OCI-LY7 (cell line): ENCODE measurements around the gene ZNF213. TPM values are rescaled to one million over a fixed set of nuclear protein-coding genes. Genes with fewer than 3 reads are reported as not detected.

Source experiments
- BruUV-seq: library from RNA; stranded (reverse); fragments of 400-500 nt; replicated peaks from 2 replicates; lab custom pipeline; 2021; lab: Mats Ljungman, UMichigan
- CTCF ChIA-PET: fragments of 300-600 bp; sonication (Branson Sonifier 250); formaldehyde crosslinking; loops from one replicate; lab custom pipeline; 2022; ENCODE audit warnings: antibody characterized with exemption; ENCODE audit not compliant: unreplicated experiment; lab: Charles Lee
- POLR2A ChIA-PET: fragments of 300-600 bp; sonication (Branson Sonifier 250); formaldehyde crosslinking; loops from one replicate; lab custom pipeline; 2022; ENCODE audit warnings: antibody characterized with exemption; lab: Charles Lee
- DNase-seq: peaks from one replicate; pipeline ENCODE4 v3.0.0-alpha.2; 2015; ENCODE audit warnings: low spot score
- H2AFZ ChIP-seq: fragments of 200-600 bp; sonication (generic), shearing (Covaris generic); 2 replicates; pipeline ENCODE4 v1.6.1; 2014; ENCODE audit warnings: mild to moderate bottlenecking, antibody characterized with exemption, low read length, moderate library complexity
- H3K27ac ChIP-seq: fragments of 200-600 bp; sonication (generic); 2 replicates; pipeline ENCODE4 v1.5.1; 2014; ENCODE audit warnings: mixed run types, low read depth, mild to moderate bottlenecking, moderate library complexity, low read length, inconsistent platforms; ENCODE audit not compliant: poor library complexity, severe bottlenecking
- H3K36me3 ChIP-seq: fragments of 200-600 bp; sonication (generic); 2 replicates; pipeline ENCODE4 v1.6.1; 2014; ENCODE audit warnings: mild to moderate bottlenecking, antibody characterized with exemption, low read length, moderate library complexity, mixed read lengths; ENCODE audit not compliant: insufficient read depth
- H3K4me1 ChIP-seq: fragments of 200-600 bp; sonication (generic); 2 replicates; pipeline ENCODE4 v1.5.1; 2014; ENCODE audit warnings: mild to moderate bottlenecking, low read length; ENCODE audit not compliant: insufficient read depth, poor library complexity, severe bottlenecking
- H3K4me2 ChIP-seq: fragments of 200-600 bp; sonication (generic); 2 replicates; pipeline ENCODE4 v1.6.1; 2014; ENCODE audit warnings: mild to moderate bottlenecking, low read length
- H3K4me3 ChIP-seq: fragments of 200-600 bp; sonication (generic); 2 replicates; pipeline ENCODE4 v1.5.1; 2014; ENCODE audit warnings: mild to moderate bottlenecking, low read depth, low read length; ENCODE audit not compliant: poor library complexity, severe bottlenecking
- H3K79me2 ChIP-seq: fragments of 200-600 bp; sonication (generic); 2 replicates; pipeline ENCODE4 v1.6.1; 2016; ENCODE audit warnings: low read depth, mild to moderate bottlenecking, low read length, moderate library complexity, mixed read lengths; ENCODE audit not compliant: insufficient read depth
- H3K9me2 ChIP-seq: fragments of 200-600 bp; sonication (generic); 2 replicates; pipeline ENCODE4 v1.6.1; 2016; ENCODE audit warnings: mild to moderate bottlenecking, low read length, mixed read lengths; ENCODE audit not compliant: insufficient read depth
- H3K9me3 ChIP-seq: fragments of 200-600 bp; sonication (generic); 2 replicates; pipeline ENCODE4 v1.6.1; 2014; ENCODE audit warnings: mild to moderate bottlenecking, mixed run types, low read length, mixed read lengths
- H4K20me1 ChIP-seq: fragments of 200-600 bp; sonication (generic); 2 replicates; pipeline ENCODE4 v1.6.1; 2014; ENCODE audit warnings: mild to moderate bottlenecking, antibody characterized with exemption, low read length, moderate library complexity, mixed read lengths; ENCODE audit not compliant: insufficient read depth
- CTCF ChIP-seq: fragments of 200-600 bp; sonication (generic); conservative IDR thresholded peaks from 2 replicates; pipeline ENCODE4 v1.5.1; 2014; ENCODE audit warnings: mild to moderate bottlenecking, antibody characterized with exemption, low read length, moderate library complexity, mixed read lengths
- EZH2phosphoT487 ChIP-seq: fragments of 200-600 bp; sonication (generic); IDR thresholded peaks from 2 replicates; pipeline ENCODE4 v1.6.1; 2018; ENCODE audit warnings: low read depth, borderline replicate concordance, mild to moderate bottlenecking, mixed run types, antibody characterized with exemption, low read length, moderate library complexity, mixed read lengths
- intact Hi-C: fragments of 100-400 bp; cut with micrococcal nuclease; formaldehyde crosslinking; loops from one replicate; pipeline ENCODE4 v1.10.0; 2022; ENCODE audit not compliant: unreplicated experiment
- total RNA-seq, 2 experiments: library from RNA; depleted of rRNA in 1 of 2; stranded (reverse); fragments of >200 nt in 1 of 2; shearing (Covaris generic) in 1 of 2; gene quantifications; 2 replicates each; pipeline ENCODE4 v1.2.3, GENCODE V29; 2014 to 2022

ZNF213 gene
- total RNA-seq, 2 experiments from 2014 or later = 3.4 to 9.1 TPM

DNA sequence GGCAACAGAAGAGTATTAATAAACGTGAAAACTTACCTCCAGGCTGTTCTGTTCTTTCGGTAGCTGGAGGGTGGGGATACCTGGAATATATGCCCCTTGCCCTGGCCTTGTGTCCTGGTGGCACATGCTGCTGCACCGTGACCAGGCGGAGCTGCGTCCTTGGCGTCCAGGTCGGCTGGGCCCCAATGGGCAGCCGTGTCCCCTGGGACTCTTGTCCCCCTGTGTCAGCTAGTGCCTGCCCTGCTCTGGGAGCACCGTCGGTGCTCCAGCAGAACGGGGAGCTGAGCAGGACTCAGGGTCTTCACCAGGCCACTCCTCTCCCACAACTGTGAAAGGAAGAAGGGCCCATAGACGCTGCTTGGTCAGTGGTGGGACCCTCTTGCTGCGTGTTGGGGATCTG is 7.9 kb downstream of the ZNF213 start:
- no peak overlapping the region for H3K4me3 ChIP-seq
- no peak overlapping the region for H3K4me2 ChIP-seq
- ChIA-PET POLR2A (no interaction called here), CTCF (no interaction called here)
- intact Hi-C loops = no loop called here
- BruUV-seq = no TSS peak
- H3K9me3 ChIP-seq = no peaks in the 10 kb centered on the region
- H3K36me3 ChIP-seq = peaks cover 6% of the 10 kb centered on the region; the same call in 1 of the 2 replicates
- no peak for TF ChIP-seq CTCF
- no peak for TF ChIP-seq EZH2phosphoT487
- no peak overlapping the region for H2AFZ ChIP-seq
- no peaks in the 10 kb centered on the region for H3K9me2 ChIP-seq
- no peaks in the 10 kb centered on the region for H4K20me1 ChIP-seq
- H3K27ac ChIP-seq = no peak overlapping the region
- H3K4me1 ChIP-seq = no peaks in the 10 kb centered on the region
- H3K79me2 ChIP-seq = no peaks in the 10 kb centered on the region
- DNase-seq = no peak

- intact Hi-C loops = no loop called here
- Histone ChIP-seq H3K4me2 (no peak overlapping the region), H3K4me3 (no peak overlapping the region), H2AFZ (no peak overlapping the region), H3K4me1 (no peaks in the 10 kb centered on the region), H3K36me3 (peaks cover 6% of the 10 kb centered on the region; the same call in 1 of the 2 replicates), H3K9me2 (no peaks in the 10 kb centered on the region), H3K27ac (no peak overlapping the region), H3K79me2 (no peaks in the 10 kb centered on the region), H3K9me3 (no peaks in the 10 kb centered on the region), H4K20me1 (no peaks in the 10 kb centered on the region)
- ChIA-PET CTCF (no interaction called here), POLR2A (no interaction called here)
- BruUV-seq = no TSS peak
- no peak for TF ChIP-seq EZH2phosphoT487
- TF ChIP-seq CTCF = no peak
- no peak for DNase-seq
Measured at GRCh38 chr16:3143189-3143588, 8.4 kb downstream of the ZNF213 start.

DNA sequence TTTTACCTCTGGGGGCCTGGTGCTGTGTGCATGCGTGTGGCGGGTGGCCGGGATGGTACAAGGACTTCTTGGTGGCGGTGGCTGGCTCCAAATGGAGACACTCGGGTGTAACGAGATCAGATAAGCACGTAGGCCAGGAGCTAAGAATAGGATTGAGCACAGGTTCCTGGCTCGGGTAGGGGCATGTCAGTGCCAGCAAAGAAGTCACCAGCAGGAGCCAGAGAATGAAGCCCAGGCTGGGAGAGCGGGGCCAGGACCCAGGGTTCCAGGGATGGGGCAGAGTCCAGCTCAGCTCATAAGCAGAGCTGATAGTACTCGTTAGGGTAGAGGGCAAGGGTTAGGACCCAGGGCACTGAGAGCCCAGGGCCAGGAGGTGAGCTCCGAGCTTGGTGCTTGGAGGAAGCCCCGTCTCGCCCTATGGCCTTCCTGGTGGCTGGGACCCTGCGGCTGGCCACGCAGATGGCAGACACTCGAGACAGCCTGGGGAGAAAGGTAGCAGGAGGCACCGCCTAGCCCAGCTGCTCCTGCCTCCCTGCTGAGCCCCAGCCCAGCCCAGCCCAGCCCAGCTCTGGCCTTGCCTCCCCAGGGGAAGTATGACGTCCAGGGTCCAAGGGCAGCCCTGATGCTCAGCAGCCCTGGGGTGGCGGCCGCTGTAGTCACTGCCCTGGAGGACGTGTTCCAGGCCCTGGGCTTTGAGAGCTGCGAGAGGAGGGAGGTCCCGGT is 8.9 kb downstream of the ZNF213 start:
- H3K4me2 ChIP-seq = no peak overlapping the region
- H3K27ac ChIP-seq = no peak overlapping the region
- ChIA-PET POLR2A (no interaction called here), CTCF (no interaction called here)
- no peak overlapping the region for H2AFZ ChIP-seq
- no peak for DNase-seq
- TF ChIP-seq EZH2phosphoT487 = no peak
- no peak for TF ChIP-seq CTCF
- H3K79me2 ChIP-seq = no peaks in the 10 kb centered on the region
- intact Hi-C loops = no loop called here
- no peaks in the 10 kb centered on the region for H3K4me1 ChIP-seq
- H3K9me3 ChIP-seq = no peaks in the 10 kb centered on the region
- H4K20me1 ChIP-seq = no peaks in the 10 kb centered on the region
- peaks cover 6% of the 10 kb centered on the region; the same call in 1 of the 2 replicates for H3K36me3 ChIP-seq
- no peak overlapping the region for H3K4me3 ChIP-seq
- BruUV-seq = no TSS peak
- H3K9me2 ChIP-seq = no peaks in the 10 kb centered on the region
